ENCODE data around the gene LCN12. TPM values are rescaled to one million over a fixed set of nuclear protein-coding genes. Genes with fewer than 3 reads are reported as not detected.
"Not testable (repeated sequence)": the region's sequence is repeated elsewhere in the genome, so short reads cannot be mapped to it uniquely, and the experiment has no call there.

The LCN12 gene
- total RNA-seq, 4 donors from 2014 or later, result 1.8 to 8.7 (median 7.9) TPM; not detected in 1

GRCh38 chr9:137001857-137002645 lies 50.0 kb downstream of the LCN12 start:
- H3K27me3 ChIP-seq, result no peaks in the 10 kb centered on the region
- H3K4me1 ChIP-seq, result peaks cover 0 to 15% (median 8%) of the 10 kb centered on the region in 4 donors
- DNase-seq, result no peak
- H3K36me3 ChIP-seq, result no peaks in the 10 kb centered on the region
- H3K9me3 ChIP-seq, result no peaks in the 10 kb centered on the region
- H3K27ac ChIP-seq, result no peak overlapping the region
- TF ChIP-seq, protein P1, sequence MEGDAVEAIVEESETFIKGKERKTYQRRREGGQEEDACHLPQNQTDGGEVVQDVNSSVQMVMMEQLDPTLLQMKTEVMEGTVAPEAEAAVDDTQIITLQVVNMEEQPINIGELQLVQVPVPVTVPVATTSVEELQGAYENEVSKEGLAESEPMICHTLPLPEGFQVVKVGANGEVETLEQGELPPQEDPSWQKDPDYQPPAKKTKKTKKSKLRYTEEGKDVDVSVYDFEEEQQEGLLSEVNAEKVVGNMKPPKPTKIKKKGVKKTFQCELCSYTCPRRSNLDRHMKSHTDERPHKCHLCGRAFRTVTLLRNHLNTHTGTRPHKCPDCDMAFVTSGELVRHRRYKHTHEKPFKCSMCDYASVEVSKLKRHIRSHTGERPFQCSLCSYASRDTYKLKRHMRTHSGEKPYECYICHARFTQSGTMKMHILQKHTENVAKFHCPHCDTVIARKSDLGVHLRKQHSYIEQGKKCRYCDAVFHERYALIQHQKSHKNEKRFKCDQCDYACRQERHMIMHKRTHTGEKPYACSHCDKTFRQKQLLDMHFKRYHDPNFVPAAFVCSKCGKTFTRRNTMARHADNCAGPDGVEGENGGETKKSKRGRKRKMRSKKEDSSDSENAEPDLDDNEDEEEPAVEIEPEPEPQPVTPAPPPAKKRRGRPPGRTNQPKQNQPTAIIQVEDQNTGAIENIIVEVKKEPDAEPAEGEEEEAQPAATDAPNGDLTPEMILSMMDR (IDR thresholded peaks at IDR 0.05), result no peak
- TF ChIP-seq POLR2A (IDR thresholded peaks at IDR 0.05), result no peak
- no peak overlapping the region for H3K4me3 ChIP-seq

GRCh38 chr9:137002646-137003041 lies 50.6 kb downstream of the LCN12 start:
- no peak for TF ChIP-seq POLR2A (IDR thresholded peaks at IDR 0.05)
- TF ChIP-seq, protein P1 (IDR thresholded peaks at IDR 0.05), result no peak
- H3K36me3 ChIP-seq, result no peaks in the 10 kb centered on the region
- no peak overlapping the region for H3K4me3 ChIP-seq
- H3K27me3 ChIP-seq, result no peaks in the 10 kb centered on the region
- no peak overlapping the region for H3K27ac ChIP-seq
- H3K4me1 ChIP-seq, result peaks cover 0 to 12% (median 2%) of the 10 kb centered on the region in 4 donors
- no peak for DNase-seq
- H3K9me3 ChIP-seq, result no peaks in the 10 kb centered on the region

DNA sequence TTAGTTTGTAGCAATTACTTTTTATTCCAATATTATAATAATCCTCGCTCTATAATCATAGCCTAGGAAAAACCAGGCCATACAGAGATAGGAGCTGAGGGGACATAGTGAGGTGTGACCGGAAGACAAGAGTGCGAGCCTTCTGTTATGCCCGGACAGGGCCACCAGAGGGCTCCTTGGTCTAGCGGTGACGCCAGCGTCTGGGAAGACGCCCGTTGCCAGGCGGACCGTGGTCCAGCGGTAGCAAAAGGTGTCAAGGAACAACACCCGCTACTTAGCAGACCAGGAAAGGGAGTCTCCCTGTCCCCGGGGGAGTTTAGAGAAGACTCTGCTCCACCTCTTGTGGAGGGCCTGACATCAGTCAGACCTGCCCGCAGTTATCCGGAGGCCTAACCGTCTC lies 52.2 kb downstream of the LCN12 start:
- peaks cover 0 to 15% (median 0%) of the 10 kb centered on the region in 4 donors for H3K4me1 ChIP-seq
- DNase-seq, result peak in 1 of 3 donors; percentile 64
- H3K36me3 ChIP-seq, H3K27me3 ChIP-seq, H3K4me3 ChIP-seq, H3K9me3 ChIP-seq, H3K27ac ChIP-seq: not testable (repeated sequence)
- TF ChIP-seq, protein P1 (IDR thresholded peaks at IDR 0.05), result peak in 5 of 6 experiments; percentile 13 to 67 (median 52)

Other genes starting within 250 kb of the LCN12 start
- gene DIPK1B, start 239.7 kb upstream of the LCN12 start, total RNA-seq, result 1 to 10 TPM in 3 of 4 donors, under 1 TPM in 1; 0.70 to 5.8 (median 2.6) TPM
- gene LCN10, start 209.3 kb upstream of the LCN12 start, total RNA-seq, result 10 to 100 TPM in 1 of 4 donors, 1 to 10 TPM in 3; 1.1 to 28.1 (median 4.4) TPM
- 10 to 100 TPM in 1 of 4 donors, 1 to 10 TPM in 3; 4.7 to 17.3 (median 5.6) TPM for gene LCN6, start 203.7 kb upstream of the LCN12 start, total RNA-seq
- not detected for gene LCN8, start 194.0 kb upstream of the LCN12 start, total RNA-seq
- 1 to 10 TPM in 2 of 4 donors, not detected in 2; 1.5 to 9.3 TPM for gene LCN15, start 187.8 kb upstream of the LCN12 start, total RNA-seq
- gene TMEM141, start 160.9 kb upstream of the LCN12 start, total RNA-seq, result 100 to 1,000 TPM in 3 of 4 donors, 10 to 100 TPM in 1; 52.0 to 240 (median 187) TPM
- gene CCDC183, start 155.9 kb upstream of the LCN12 start, total RNA-seq, result 10 to 100 TPM; 16.6 to 69.9 (median 46.0) TPM
- gene RABL6, start 144.3 kb upstream of the LCN12 start, total RNA-seq, result 100 to 1,000 TPM in 3 of 4 donors, 10 to 100 TPM in 1; 98.4 to 187 (median 134) TPM
- gene AJM1, start 109.8 kb upstream of the LCN12 start, total RNA-seq, result 10 to 100 TPM in 2 of 4 donors, 1 to 10 TPM in 2; 4.1 to 17.4 (median 9.2) TPM
- 100 to 1,000 TPM in 2 of 4 donors, 10 to 100 TPM in 2; 66.0 to 120 (median 96.5) TPM for gene PHPT1, start 102.9 kb upstream of the LCN12 start, total RNA-seq
- 10 to 100 TPM; 30.8 to 50.4 (median 41.4) TPM for gene MAMDC4, start 99.9 kb upstream of the LCN12 start, total RNA-seq
- 100 to 1,000 TPM; 299 to 676 (median 475) TPM for gene EDF1, start 86.0 kb upstream of the LCN12 start, total RNA-seq
- 10 to 100 TPM; 17.5 to 75.1 (median 22.2) TPM for gene TRAF2, start 65.8 kb upstream of the LCN12 start, total RNA-seq
- gene FBXW5, start 7.5 kb upstream of the LCN12 start, total RNA-seq, result 100 to 1,000 TPM; 247 to 470 (median 336) TPM
- gene C8G, start 7.0 kb upstream of the LCN12 start, total RNA-seq, result 100 to 1,000 TPM in 1 of 4 donors, 10 to 100 TPM in 2, not detected in 1; 24.9 to 148 (median 66.2) TPM
- gene PTGDS, start 25.2 kb downstream of the LCN12 start, total RNA-seq, result 10 to 100 TPM in 2 of 4 donors, 1 to 10 TPM in 2; 1.2 to 21.5 (median 7.8) TPM
- under 1 TPM in 2 of 4 donors, not detected in 2; 0.28 to 0.83 TPM for gene LCNL1, start 30.7 kb downstream of the LCN12 start, total RNA-seq
- 10 to 100 TPM; 52.3 to 92.4 (median 63.0) TPM for gene PAXX, start 40.1 kb downstream of the LCN12 start, total RNA-seq
- gene CLIC3, start 44.3 kb downstream of the LCN12 start, total RNA-seq, result 1 to 10 TPM in 1 of 4 donors, not detected in 3; 3.3 TPM
- gene ABCA2, start 76.0 kb downstream of the LCN12 start, total RNA-seq, result 10 to 100 TPM; 46.4 to 69.0 (median 49.0) TPM
- not detected for gene FUT7, start 79.8 kb downstream of the LCN12 start, total RNA-seq
- gene NPDC1, start 93.9 kb downstream of the LCN12 start, total RNA-seq, result 100 to 1,000 TPM in 2 of 4 donors, 10 to 100 TPM in 2; 54.2 to 106 (median 83.8) TPM
- gene ENTPD2, start 101.8 kb downstream of the LCN12 start, total RNA-seq, result 10 to 100 TPM in 3 of 4 donors, 1 to 10 TPM in 1; 5.0 to 53.8 (median 28.9) TPM
- 10 to 100 TPM in 1 of 4 donors, 1 to 10 TPM in 3; 5.6 to 12.4 (median 7.9) TPM for gene SAPCD2, start 118.3 kb downstream of the LCN12 start, total RNA-seq
- gene UAP1L1, start 125.2 kb downstream of the LCN12 start, total RNA-seq, result 10 to 100 TPM in 1 of 4 donors, 1 to 10 TPM in 3; 4.9 to 15.7 (median 6.6) TPM
- 10 to 100 TPM; 42.7 to 74.7 (median 61.0) TPM for gene MAN1B1, start 134.7 kb downstream of the LCN12 start, total RNA-seq
- 100 to 1,000 TPM in 1 of 4 donors, 10 to 100 TPM in 3; 44.7 to 177 (median 76.7) TPM for gene DPP7, start 162.5 kb downstream of the LCN12 start, total RNA-seq
- gene GRIN1, start 186.9 kb downstream of the LCN12 start, total RNA-seq, result not detected
- 10 to 100 TPM; 14.5 to 45.7 (median 34.1) TPM for gene LRRC26, start 217.8 kb downstream of the LCN12 start, total RNA-seq
- not detected for gene TMEM210, start 219.8 kb downstream of the LCN12 start, total RNA-seq
- gene ANAPC2, start 236.3 kb downstream of the LCN12 start, total RNA-seq, result 100 to 1,000 TPM in 2 of 4 donors, 10 to 100 TPM in 2; 37.7 to 118 (median 78.7) TPM
- 10 to 100 TPM; 58.6 to 82.0 (median 71.6) TPM for gene SSNA1, start 236.4 kb downstream of the LCN12 start, total RNA-seq
- 100 to 1,000 TPM in 3 of 4 donors, 10 to 100 TPM in 1; 28.1 to 167 (median 130) TPM for gene TPRN, start 248.5 kb downstream of the LCN12 start, total RNA-seq

Measured in Peyer's patch (tissue), 4 donors.